GM19239 (cell line): ENCODE measurements around the gene SLC66A2.
"Not testable (repeated sequence)": the region's sequence is repeated elsewhere in the genome, so short reads cannot be mapped to it uniquely, and the experiment has no call there.

Experiments
- DNase-seq: peaks from one replicate; pipeline ENCODE4 v3.0.0; 2011; ENCODE audit warnings: low spot score; ENCODE audit not compliant: insufficient read length
- FAIRE-seq: peaks from 2 replicates; lab custom pipeline; 2011; peaks lifted over from hg19 to GRCh38; lab: Jason Lieb, UNC

Gene SLC66A2

GRCh38 chr18:79887181-79888000 lies 64.1 kb downstream of the SLC66A2 start:
- DNase-seq (no peak), FAIRE-seq (no peak)

- FAIRE-seq (no peak), DNase-seq (no peak)
Observed at GRCh38 chr18:79884963-79885728, 66.3 kb downstream of the SLC66A2 start.

- no peak for FAIRE-seq
- no peak for DNase-seq
Observed at GRCh38 chr18:79884294-79884962, 67.0 kb downstream of the SLC66A2 start.

- no peak for FAIRE-seq
- no peak for DNase-seq
Observed at GRCh38 chr18:79883461-79884293, 67.8 kb downstream of the SLC66A2 start.

GRCh38 chr18:79882522-79883241 lies 68.8 kb downstream of the SLC66A2 start:
- FAIRE-seq (no peak), DNase-seq (no peak)

GRCh38 chr18:79881695-79882094 lies 69.8 kb downstream of the SLC66A2 start:
- FAIRE-seq, result no peak

GRCh38 chr18:79879566-79879965 lies 71.9 kb downstream of the SLC66A2 start:
- FAIRE-seq, result no peak
- DNase-seq, result no peak

More at GRCh38 chr18:79881695-79882094, 69.8 kb downstream of the SLC66A2 start:
- DNase-seq, result no peak

GRCh38 chr18:79878741-79879378 lies 72.6 kb downstream of the SLC66A2 start:
- FAIRE-seq (no peak), DNase-seq (no peak)

GRCh38 chr18:79878246-79878645 lies 73.2 kb downstream of the SLC66A2 start:
- DNase-seq, FAIRE-seq: not testable (repeated sequence)

- DNase-seq (no peak), FAIRE-seq (no peak)
Observed at GRCh38 chr18:79877163-79878091, 74.0 kb downstream of the SLC66A2 start.

GRCh38 chr18:79876497-79876896 lies 75.0 kb downstream of the SLC66A2 start:
- DNase-seq (no peak), FAIRE-seq (no peak)

- DNase-seq (no peak), FAIRE-seq (no peak)
Observed at GRCh38 chr18:79875931-79876461, 75.5 kb downstream of the SLC66A2 start.

- FAIRE-seq, result no peak
Observed at GRCh38 chr18:79875531-79875919, 75.9 kb downstream of the SLC66A2 start.

GRCh38 chr18:79874553-79875530 lies 76.6 kb downstream of the SLC66A2 start:
- no peak for FAIRE-seq
- DNase-seq, result no peak

More at GRCh38 chr18:79875531-79875919, 75.9 kb downstream of the SLC66A2 start:
- DNase-seq, result no peak

GRCh38 chr18:79873449-79874110 lies 77.9 kb downstream of the SLC66A2 start:
- DNase-seq, result no peak
- no peak for FAIRE-seq
